ENCODE results near the gene COX4I1. TPM values are rescaled to one million over a fixed set of nuclear protein-coding genes. Genes with fewer than 3 reads are reported as not detected.

COX4I1 gene
- total and polyA plus RNA-seq, 7 donors = 627 to 1,800 (median 1,031) TPM

GRCh38 chr16:85750827-85751697, 48.4 kb upstream of the COX4I1 start, which contains the start of gene C16orf74:
Gene C16orf74, minus strand, starts transcription at chr16:85751096. Its CDS starts 15,879 bp downstream, at chr16:85735217.
- H3K4me1 ChIP-seq = peaks cover 11% of the 10 kb centered on the region
- peaks cover 0 to 31% (median 0%) of the 10 kb centered on the region in 3 donors for H3K27me3 ChIP-seq (ENCODE audit: insufficient read depth in 3 of 3, low read length in 2 of 3)
- H3K36me3 ChIP-seq (ENCODE audit: insufficient read depth in 1 of 2, low read depth in 1 of 2) = no peaks in the 10 kb centered on the region

DNA sequence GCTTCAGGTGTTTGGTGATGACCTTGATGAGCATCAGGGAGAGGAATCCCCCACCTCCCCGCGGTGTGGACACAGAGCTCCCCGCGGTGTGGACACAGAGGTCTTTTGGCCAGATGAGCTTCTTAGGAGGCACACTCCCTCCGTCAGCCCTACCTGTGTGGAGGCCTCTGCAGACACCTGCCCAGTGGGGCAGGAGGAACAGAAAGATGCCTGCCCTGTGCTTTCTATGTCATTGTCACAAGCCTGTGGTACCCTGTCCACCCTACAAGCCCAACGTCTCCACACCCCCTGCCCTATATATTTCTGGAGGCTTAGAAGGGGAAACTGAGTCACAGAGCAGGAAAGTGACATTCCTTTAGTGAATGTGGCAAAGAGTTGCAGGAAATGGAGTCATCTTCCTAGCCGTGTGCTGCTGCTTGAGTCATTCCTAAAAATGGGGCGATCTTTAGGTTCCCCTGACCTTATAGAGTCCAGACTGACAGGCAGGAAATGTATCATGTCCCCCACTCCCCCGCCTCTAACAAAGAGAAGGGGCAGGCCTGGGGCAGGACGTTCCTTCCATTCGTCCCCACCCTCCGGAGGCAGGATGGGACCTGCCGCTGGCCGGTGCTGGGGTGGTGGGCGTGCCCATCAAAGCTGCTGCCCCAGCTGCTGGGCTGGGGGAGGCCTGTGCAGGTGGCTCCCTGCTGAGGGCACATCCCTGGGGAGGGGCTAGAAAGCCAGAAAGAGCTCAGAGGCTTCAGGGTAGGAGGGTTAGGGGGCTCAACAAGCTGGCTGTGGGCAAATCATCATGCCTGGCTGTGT, 47.6 kb upstream of the COX4I1 start:
- peak in 1 of 4 donors; percentile 23 for ATAC-seq
- TF ChIP-seq, protein P1, sequence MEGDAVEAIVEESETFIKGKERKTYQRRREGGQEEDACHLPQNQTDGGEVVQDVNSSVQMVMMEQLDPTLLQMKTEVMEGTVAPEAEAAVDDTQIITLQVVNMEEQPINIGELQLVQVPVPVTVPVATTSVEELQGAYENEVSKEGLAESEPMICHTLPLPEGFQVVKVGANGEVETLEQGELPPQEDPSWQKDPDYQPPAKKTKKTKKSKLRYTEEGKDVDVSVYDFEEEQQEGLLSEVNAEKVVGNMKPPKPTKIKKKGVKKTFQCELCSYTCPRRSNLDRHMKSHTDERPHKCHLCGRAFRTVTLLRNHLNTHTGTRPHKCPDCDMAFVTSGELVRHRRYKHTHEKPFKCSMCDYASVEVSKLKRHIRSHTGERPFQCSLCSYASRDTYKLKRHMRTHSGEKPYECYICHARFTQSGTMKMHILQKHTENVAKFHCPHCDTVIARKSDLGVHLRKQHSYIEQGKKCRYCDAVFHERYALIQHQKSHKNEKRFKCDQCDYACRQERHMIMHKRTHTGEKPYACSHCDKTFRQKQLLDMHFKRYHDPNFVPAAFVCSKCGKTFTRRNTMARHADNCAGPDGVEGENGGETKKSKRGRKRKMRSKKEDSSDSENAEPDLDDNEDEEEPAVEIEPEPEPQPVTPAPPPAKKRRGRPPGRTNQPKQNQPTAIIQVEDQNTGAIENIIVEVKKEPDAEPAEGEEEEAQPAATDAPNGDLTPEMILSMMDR (IDR thresholded peaks at IDR 0.05) = no peak

More at GRCh38 chr16:85750827-85751697, 48.4 kb upstream of the COX4I1 start, which contains the start of gene C16orf74:
- DNase-seq = peak in 1 of 2 donors; percentile 44
- Histone ChIP-seq H3K9me3 (no peaks in the 10 kb centered on the region), H3K4me3 (peak within 1 kb of the TSS; percentile 68), H3K27ac (no peak within 1 kb of the TSS)
- TF ChIP-seq, protein P1 (IDR thresholded peaks at IDR 0.05) = no peak
- ATAC-seq = peak; percentile 70 to 85 (median 82)
- intact Hi-C loops (cut with DNase I) = no loop called here
- WGBS, 3 donors = 4 to 33% (median 16%) methylated on average over 19 to 96 of the region's 96 CpGs

DNA sequence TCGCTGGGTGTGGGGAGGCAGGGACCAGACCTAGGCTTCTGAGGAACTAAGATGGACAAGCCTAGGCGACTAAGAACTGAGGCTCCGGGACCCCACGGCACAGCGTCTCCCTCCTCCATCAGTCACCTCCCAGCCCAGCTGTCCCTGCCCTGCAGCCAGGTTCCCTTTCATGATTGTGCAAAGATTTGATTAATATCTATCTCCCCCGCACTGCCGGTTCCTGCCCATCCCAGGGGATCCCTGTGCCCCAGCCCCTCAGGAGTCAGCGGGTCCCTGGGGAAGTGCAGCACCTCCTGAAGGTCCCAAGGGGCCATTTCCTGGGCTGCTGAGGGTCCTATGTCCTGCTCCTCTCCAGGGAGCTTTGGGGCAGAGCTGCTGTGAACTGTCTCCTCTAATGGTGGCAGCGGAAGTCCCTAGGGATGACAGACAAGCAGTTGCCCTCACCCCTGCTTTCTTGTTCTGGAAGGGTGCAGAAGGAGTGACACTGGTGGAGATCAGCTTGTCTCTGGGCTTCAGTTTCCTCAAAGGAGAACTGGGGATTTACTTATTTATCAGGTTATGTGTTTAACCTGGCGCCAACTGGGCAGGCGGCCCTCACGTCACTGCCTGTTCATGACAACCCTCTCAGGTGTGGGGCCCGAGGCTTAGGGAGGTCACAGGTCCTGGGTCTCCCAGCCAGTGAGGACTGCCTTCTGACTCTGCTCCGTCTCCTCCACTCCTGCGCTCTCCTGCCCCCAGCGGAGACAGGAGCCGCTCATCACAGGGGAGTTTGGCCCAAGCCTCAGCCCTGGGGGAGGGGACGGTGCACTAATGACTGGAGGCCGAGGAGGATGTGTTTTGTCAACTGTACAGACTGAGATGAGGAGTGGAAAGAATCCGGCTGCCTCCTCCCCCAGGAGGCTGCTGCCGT, 46.7 kb upstream of the COX4I1 start:
- intact Hi-C loops (cut with DNase I) = no loop called here
- H3K27me3 ChIP-seq (ENCODE audit: insufficient read depth in 3 of 3, low read length in 2 of 3) = peaks cover 0 to 31% (median 0%) of the 10 kb centered on the region in 3 donors
- WGBS, 3 donors = 38 to 45% (median 42%) methylated on average over 21 of the region's 21 CpGs

More for the DNA sequence above, 47.6 kb upstream of the COX4I1 start:
- 33 to 41% (median 37%) methylated on average over 15 of the region's 15 CpGs for WGBS, 3 donors
- Histone ChIP-seq H3K36me3 (ENCODE audit: insufficient read depth in 1 of 2, low read depth in 1 of 2) (no peaks in the 10 kb centered on the region), H3K4me3 (peak overlapping the region; percentile 68), H3K4me1 (peaks cover 11% of the 10 kb centered on the region), H3K27me3 (ENCODE audit: insufficient read depth in 3 of 3, low read length in 2 of 3) (peaks cover 0 to 31% (median 0%) of the 10 kb centered on the region in 3 donors), H3K9me3 (no peaks in the 10 kb centered on the region), H3K27ac (no peak overlapping the region)
- intact Hi-C loops (cut with DNase I) = no loop called here
- DNase-seq = no peak

More for the DNA sequence above, 46.7 kb upstream of the COX4I1 start:
- Histone ChIP-seq H3K27ac (no peak overlapping the region), H3K9me3 (no peaks in the 10 kb centered on the region), H3K4me3 (no peak overlapping the region), H3K4me1 (peaks cover 11% of the 10 kb centered on the region), H3K36me3 (ENCODE audit: insufficient read depth in 1 of 2, low read depth in 1 of 2) (no peaks in the 10 kb centered on the region)
- ATAC-seq (peak in 3 of 4 donors; percentile 45 to 64 (median 63)), DNase-seq (no peak)
- TF ChIP-seq, protein P1 (IDR thresholded peaks at IDR 0.05) = no peak
